K562 (cell line): ENCODE measurements around the gene USP28. TPM values are rescaled to one million over a fixed set of nuclear protein-coding genes. Genes with fewer than 3 reads are reported as not detected.

Experiments used
- ARID2 ChIP-seq: fragments of 450-650 bp; IDR thresholded peaks from 2 replicates; pipeline ENCODE4 v1.6.1; 2017; ENCODE audit warnings: antibody characterized with exemption, mild to moderate bottlenecking
- BACH1 ChIP-seq: fragments of 200-800 bp; sonication (Bioruptor generic); IDR thresholded peaks from 2 replicates; pipeline ENCODE4 v1.6.1; 2016; ENCODE audit warnings: missing genetic modification characterization, missing compliant biosample characterization
- COPS2 ChIP-seq: fragments of 450-650 bp; conservative IDR thresholded peaks from 2 replicates; pipeline ENCODE4 v1.6.1; 2016; ENCODE audit warnings: mild to moderate bottlenecking, moderate library complexity
- DACH1 ChIP-seq: fragments of 450-650 bp; IDR thresholded peaks from 2 replicates; pipeline ENCODE4 v1.6.1; 2018; ENCODE audit not compliant: partially characterized antibody
- ESRRB ChIP-seq: fragments of 250-450 bp; sonication (Bioruptor Pico); IDR thresholded peaks from 2 replicates; pipeline ENCODE4 v1.5.0; 2020; ENCODE audit warnings: mild to moderate bottlenecking, moderate library complexity, borderline replicate concordance
- EZH2 ChIP-seq: IDR thresholded peaks from 2 replicates; pipeline ENCODE4 v1.6.1; 2012; ENCODE audit warnings: low read depth, mild to moderate bottlenecking, inconsistent platforms, low read length, borderline replicate concordance
- GATA2 ChIP-seq: sonication (generic); formaldehyde crosslinking; IDR thresholded peaks from 2 replicates; pipeline ENCODE4 v1.4.0; 2020; ENCODE audit warnings: mild to moderate bottlenecking, missing genetic modification reagents
- KAT2B ChIP-seq: IDR thresholded peaks from one replicate; pipeline ENCODE4 v1.6.1; 2012; ENCODE audit warnings: low read depth, mild to moderate bottlenecking, control low read depth, inconsistent platforms, low read length, moderate library complexity
- LARP7 ChIP-seq: fragments of 450-650 bp; IDR thresholded peaks from 2 replicates; pipeline ENCODE4 v1.6.1; 2016
- MEF2D ChIP-seq: conservative IDR thresholded peaks from 2 replicates; pipeline ENCODE4 v1.6.1; 2016; ENCODE audit warnings: low read depth, missing genetic modification characterization, missing compliant biosample characterization
- MIER1 ChIP-seq: fragments of 450-650 bp; IDR thresholded peaks from 2 replicates; pipeline ENCODE4 v1.6.1; 2016; ENCODE audit warnings: antibody characterized with exemption, mild to moderate bottlenecking, low read depth
- SETDB1 ChIP-seq: IDR thresholded peaks from one replicate; pipeline ENCODE4 v1.6.1; 2012; ENCODE audit warnings: low read length, control low read depth, inconsistent platforms
- SREBF1 ChIP-seq: fragments of 150-350 bp; IDR thresholded peaks from 2 replicates; pipeline ENCODE4 v1.6.1; 2014; ENCODE audit warnings: antibody characterized with exemption, low read depth, low read length, borderline replicate concordance
- TRIM28 ChIP-seq: fragments of 450-650 bp; IDR thresholded peaks from 2 replicates; pipeline ENCODE4 v1.6.1; 2017
- XRCC4 ChIP-seq: IDR thresholded peaks from one replicate; pipeline ENCODE4 v1.6.1; 2011; ENCODE audit not compliant: insufficient read depth, insufficient read length; ENCODE audit errors: extremely low read depth
- ZC3H11A ChIP-seq: IDR thresholded peaks from 2 replicates; pipeline ENCODE4 v1.6.1; 2012; ENCODE audit warnings: low read depth, low read length, improper control_type of control experiment
- ZNF316 ChIP-seq: fragments of 450-650 bp; IDR thresholded peaks from 2 replicates; pipeline ENCODE4 v1.6.1; 2016
- ZNF77 ChIP-seq: fragments of 250-450 bp; sonication (Bioruptor Pico); IDR thresholded peaks from 2 replicates; pipeline ENCODE4 v1.5.0; 2020
- ZNF778 ChIP-seq: fragments of 450-650 bp; formaldehyde crosslinking; IDR thresholded peaks from 2 replicates; pipeline ENCODE4 v1.4.0; 2020; ENCODE audit warnings: mild to moderate bottlenecking, moderate library complexity
- polyA plus RNA-seq, 8 experiments: library from polyadenylated mRNA; depleted of rRNA in 4 of 8; stranded (reverse) in 5 of 8; unstranded in 3 of 8; fragments of >200 nt; fragmentation: Nextera tagmentation in 2 of 8; fragmentation: Illumina TruSeq in 1 of 8; extraction: Ambion mirVana in 2 of 8; extraction: Trizol in 1 of 8; gene quantifications; 2 replicates each; pipeline versions ENCODE4 v1.2.1 to v1.2.3, GENCODE V29; 2011 to 2014; ENCODE audit warnings: inconsistent platforms in 1 of 8, missing spikeins in 1 of 8
- total RNA-seq, 7 experiments: library from RNA; depleted of rRNA in 6 of 7; stranded (reverse); fragments of >200 nt in 6 of 7; fragmentation: Illumina TruSeq in 2 of 7; extraction: Trizol in 2 of 7; gene quantifications; 2 replicates each; pipeline versions ENCODE4 v1.2.1 to v1.2.3, GENCODE V29; 2011 to 2021; ENCODE audit warnings: low replicate concordance in 1 of 7
- TF ChIP-seq, protein P1 (sequence below): IDR thresholded peaks from 3 replicates; pipeline ENCODE4 v1.6.1; 2011; ENCODE audit warnings: borderline replicate concordance, mild to moderate bottlenecking, moderate library complexity; ENCODE audit not compliant: insufficient read length; ENCODE audit errors: extremely low read depth
- TF ChIP-seq, protein P2 (sequence below): IDR thresholded peaks from 2 replicates; pipeline ENCODE4 v1.6.1; 2016; ENCODE audit warnings: missing genetic modification characterization, missing compliant biosample characterization
- TF ChIP-seq, protein P3 (sequence below): fragments of 450-650 bp; IDR thresholded peaks from 2 replicates; pipeline ENCODE4 v1.6.1; 2014; ENCODE audit warnings: low read depth, mild to moderate bottlenecking, moderate library complexity, borderline replicate concordance
- TF ChIP-seq, protein P4 (sequence below): fragments of 250-450 bp; sonication (Bioruptor Pico); IDR thresholded peaks from 2 replicates; pipeline ENCODE4 v1.8.0; 2022; ENCODE audit warnings: moderate library complexity, mild to moderate bottlenecking, inconsistent platforms

Gene USP28
- total and polyA plus RNA-seq, 9 of the 15 experiments (the other 6 are each of a cell fraction or from before 2014, with no cell fraction given), result 3.7 to 42.7 (median 20.3) TPM

DNA sequence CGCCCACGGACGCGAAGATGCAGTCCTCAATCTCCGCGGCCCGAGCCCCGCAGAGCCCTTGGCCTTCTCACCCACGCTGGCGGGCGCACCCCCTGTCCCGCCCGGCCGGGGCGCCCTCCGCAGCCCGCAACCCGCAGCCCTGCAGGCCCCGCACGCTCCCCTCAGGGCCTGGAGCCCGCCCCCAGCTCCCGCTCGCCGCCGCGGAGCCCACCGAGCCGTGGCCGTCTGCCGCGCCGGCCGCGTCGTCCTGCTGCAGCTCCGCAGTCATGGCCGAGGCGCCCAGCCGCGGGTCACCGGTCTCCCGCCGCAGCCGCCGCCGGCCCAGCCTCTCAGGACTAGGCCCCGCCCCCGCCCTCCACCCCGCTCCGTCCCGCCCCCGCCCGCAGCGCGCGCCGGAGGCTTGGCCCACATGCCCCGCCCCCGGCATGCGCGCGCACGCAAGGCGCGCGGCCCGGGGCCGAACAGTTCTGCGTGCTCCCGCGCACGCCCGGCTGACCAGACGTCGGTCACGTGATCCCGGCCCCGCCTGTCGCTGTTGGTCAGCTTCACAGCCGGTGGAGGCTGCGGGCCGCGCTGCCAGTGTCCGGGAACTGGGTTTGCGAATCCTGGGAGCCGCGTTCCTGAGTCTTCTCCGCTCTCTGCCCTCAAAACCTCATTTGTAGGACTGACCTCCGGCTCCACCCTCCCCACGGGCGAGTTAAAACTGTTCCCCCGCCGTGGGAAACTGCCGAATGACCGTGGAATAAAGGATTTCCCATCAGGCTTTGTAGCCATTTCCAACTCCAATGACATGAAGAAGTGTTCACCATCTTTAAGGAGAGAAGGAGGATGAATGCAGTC lies at the start of gene USP28 (continued):
- TF ChIP-seq, protein P1, sequence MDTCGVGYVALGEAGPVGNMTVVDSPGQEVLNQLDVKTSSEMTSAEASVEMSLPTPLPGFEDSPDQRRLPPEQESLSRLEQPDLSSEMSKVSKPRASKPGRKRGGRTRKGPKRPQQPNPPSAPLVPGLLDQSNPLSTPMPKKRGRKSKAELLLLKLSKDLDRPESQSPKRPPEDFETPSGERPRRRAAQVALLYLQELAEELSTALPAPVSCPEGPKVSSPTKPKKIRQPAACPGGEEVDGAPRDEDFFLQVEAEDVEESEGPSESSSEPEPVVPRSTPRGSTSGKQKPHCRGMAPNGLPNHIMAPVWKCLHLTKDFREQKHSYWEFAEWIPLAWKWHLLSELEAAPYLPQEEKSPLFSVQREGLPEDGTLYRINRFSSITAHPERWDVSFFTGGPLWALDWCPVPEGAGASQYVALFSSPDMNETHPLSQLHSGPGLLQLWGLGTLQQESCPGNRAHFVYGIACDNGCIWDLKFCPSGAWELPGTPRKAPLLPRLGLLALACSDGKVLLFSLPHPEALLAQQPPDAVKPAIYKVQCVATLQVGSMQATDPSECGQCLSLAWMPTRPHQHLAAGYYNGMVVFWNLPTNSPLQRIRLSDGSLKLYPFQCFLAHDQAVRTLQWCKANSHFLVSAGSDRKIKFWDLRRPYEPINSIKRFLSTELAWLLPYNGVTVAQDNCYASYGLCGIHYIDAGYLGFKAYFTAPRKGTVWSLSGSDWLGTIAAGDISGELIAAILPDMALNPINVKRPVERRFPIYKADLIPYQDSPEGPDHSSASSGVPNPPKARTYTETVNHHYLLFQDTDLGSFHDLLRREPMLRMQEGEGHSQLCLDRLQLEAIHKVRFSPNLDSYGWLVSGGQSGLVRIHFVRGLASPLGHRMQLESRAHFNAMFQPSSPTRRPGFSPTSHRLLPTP, result no peak
- no peak; the same call in 1 of the 2 replicates for TF ChIP-seq BACH1 (tag)
- no peak for TF ChIP-seq ARID2
- TF ChIP-seq XRCC4, result no peak
- TF ChIP-seq KAT2B, result no peak
- no peak for TF ChIP-seq LARP7
- no peak for TF ChIP-seq COPS2
- TF ChIP-seq, protein P2, sequence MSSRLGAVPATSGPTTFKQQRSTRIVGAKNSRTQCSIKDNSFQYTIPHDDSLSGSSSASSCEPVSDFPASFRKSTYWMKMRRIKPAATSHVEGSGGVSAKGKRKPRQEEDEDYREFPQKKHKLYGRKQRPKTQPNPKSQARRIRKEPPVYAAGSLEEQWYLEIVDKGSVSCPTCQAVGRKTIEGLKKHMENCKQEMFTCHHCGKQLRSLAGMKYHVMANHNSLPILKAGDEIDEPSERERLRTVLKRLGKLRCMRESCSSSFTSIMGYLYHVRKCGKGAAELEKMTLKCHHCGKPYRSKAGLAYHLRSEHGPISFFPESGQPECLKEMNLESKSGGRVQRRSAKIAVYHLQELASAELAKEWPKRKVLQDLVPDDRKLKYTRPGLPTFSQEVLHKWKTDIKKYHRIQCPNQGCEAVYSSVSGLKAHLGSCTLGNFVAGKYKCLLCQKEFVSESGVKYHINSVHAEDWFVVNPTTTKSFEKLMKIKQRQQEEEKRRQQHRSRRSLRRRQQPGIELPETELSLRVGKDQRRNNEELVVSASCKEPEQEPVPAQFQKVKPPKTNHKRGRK (tag), result no peak
- TF ChIP-seq SREBF1, result peak; percentile 59; the same call in 1 of the 2 replicates
- no peak for TF ChIP-seq GATA2 (CRISPR knock-in tag)
- TF ChIP-seq ZNF778, result no peak
- 0 out of 2 replicates have a peak, but pooled peaks have one; percentile 1 for TF ChIP-seq ZNF316
- TF ChIP-seq ESRRB, result no peak
- no peak for TF ChIP-seq MIER1
- TF ChIP-seq DACH1, result no peak
- TF ChIP-seq, protein P3, sequence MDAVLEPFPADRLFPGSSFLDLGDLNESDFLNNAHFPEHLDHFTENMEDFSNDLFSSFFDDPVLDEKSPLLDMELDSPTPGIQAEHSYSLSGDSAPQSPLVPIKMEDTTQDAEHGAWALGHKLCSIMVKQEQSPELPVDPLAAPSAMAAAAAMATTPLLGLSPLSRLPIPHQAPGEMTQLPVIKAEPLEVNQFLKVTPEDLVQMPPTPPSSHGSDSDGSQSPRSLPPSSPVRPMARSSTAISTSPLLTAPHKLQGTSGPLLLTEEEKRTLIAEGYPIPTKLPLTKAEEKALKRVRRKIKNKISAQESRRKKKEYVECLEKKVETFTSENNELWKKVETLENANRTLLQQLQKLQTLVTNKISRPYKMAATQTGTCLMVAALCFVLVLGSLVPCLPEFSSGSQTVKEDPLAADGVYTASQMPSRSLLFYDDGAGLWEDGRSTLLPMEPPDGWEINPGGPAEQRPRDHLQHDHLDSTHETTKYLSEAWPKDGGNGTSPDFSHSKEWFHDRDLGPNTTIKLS, result no peak; the same call in 1 of the 2 replicates
- TF ChIP-seq SETDB1, result no peak
- TF ChIP-seq, protein P4, sequence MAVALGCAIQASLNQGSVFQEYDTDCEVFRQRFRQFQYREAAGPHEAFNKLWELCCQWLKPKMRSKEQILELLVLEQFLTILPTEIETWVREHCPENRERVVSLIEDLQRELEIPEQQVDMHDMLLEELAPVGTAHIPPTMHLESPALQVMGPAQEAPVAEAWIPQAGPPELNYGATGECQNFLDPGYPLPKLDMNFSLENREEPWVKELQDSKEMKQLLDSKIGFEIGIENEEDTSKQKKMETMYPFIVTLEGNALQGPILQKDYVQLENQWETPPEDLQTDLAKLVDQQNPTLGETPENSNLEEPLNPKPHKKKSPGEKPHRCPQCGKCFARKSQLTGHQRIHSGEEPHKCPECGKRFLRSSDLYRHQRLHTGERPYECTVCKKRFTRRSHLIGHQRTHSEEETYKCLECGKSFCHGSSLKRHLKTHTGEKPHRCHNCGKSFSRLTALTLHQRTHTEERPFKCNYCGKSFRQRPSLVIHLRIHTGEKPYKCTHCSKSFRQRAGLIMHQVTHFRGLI (CRISPR knock-in tag), result no peak
- no peak for TF ChIP-seq ZNF77
- no peak for TF ChIP-seq EZH2
- no peak for TF ChIP-seq MEF2D
- TF ChIP-seq ZC3H11A, result no peak
- TF ChIP-seq TRIM28, result peak; percentile 67
